PC-9 (cell line): ENCODE results near the gene EHD2.
"Not testable (repeated sequence)": the region's sequence is repeated elsewhere in the genome, so short reads cannot be mapped to it uniquely, and the experiment has no call there.

Source experiments
- CTCF ChIP-seq: fragments of 200-600 bp; sonication (generic); conservative IDR thresholded peaks from 2 replicates; pipeline ENCODE4 v1.6.1; 2017; ENCODE audit warnings: mixed run types, antibody characterized with exemption, mild to moderate bottlenecking, moderate library complexity
- EZH2 ChIP-seq: fragments of 200-600 bp; sonication (generic); IDR thresholded peaks from 2 replicates; pipeline ENCODE4 v1.8.0; 2017; ENCODE audit warnings: antibody characterized with exemption, low read depth

- not testable (repeated sequence) for TF ChIP-seq CTCF, EZH2
Measured at GRCh38 chr19:47789811-47790210, 76.6 kb downstream of the EHD2 start.
